Posterior cingulate gyrus (tissue), 11 donors: Measurements from ENCODE around the gene CHST15.

Experiments used
- DNase-seq, 10 donors: peaks; one replicate each; pipeline versions ENCODE4 v3.0.0 to v3.0.0-alpha.2; 2020 to 2021; ENCODE audit warnings: mixed read lengths in 3 of 10
- intact Hi-C: fragments of 100-400 bp; cut with DNase I; formaldehyde crosslinking; loops from one replicate; pipeline ENCODE4 v1.15.1; 2023

Gene CHST15

DNA sequence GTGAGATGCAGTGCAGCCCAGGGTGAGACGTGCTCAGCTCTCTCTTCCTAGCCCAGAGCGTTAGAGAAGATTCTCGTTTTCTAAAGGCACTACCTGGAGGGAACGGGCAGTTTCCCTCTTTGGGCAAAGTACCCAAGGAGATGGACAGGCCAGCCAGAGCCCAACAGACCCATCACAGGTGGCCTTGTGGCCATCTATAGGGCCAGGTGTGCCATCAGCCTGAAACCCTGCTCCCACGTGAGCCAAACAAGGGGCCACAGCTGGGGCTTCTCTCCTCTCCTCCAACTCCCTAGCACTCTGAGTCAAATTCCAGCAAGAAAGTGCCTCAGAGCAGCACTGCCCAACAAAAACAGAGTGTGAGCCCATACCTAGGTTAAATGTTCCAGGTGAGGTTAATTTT, 22.3 kb downstream of the CHST15 start:
- peak in 2 of 10 donors; percentile 19 to 21 for DNase-seq
- intact Hi-C loops, result no loop called here

DNA sequence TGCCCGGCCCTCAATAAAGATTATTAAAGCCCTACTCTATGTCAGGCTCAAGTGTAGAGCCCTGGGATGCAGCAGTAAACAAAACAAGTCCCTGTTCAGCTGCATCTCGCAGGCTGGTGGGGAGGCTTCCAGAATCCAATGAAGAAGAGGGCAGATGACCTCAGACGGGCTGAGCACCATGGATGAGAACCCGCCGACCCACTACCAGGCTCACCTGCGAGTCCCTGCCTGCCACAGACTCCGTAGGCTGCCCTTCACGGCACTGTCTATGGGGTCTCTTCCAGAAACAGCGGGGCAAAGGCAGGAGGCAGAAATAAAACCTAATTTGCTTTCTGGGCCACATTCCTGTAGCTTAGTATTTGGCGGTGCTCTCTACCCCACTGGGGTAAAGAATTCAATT, 22.7 kb downstream of the CHST15 start:
- peak in 2 of 10 donors; percentile 44 to 73 for DNase-seq
- intact Hi-C loops, result no loop called here

DNA sequence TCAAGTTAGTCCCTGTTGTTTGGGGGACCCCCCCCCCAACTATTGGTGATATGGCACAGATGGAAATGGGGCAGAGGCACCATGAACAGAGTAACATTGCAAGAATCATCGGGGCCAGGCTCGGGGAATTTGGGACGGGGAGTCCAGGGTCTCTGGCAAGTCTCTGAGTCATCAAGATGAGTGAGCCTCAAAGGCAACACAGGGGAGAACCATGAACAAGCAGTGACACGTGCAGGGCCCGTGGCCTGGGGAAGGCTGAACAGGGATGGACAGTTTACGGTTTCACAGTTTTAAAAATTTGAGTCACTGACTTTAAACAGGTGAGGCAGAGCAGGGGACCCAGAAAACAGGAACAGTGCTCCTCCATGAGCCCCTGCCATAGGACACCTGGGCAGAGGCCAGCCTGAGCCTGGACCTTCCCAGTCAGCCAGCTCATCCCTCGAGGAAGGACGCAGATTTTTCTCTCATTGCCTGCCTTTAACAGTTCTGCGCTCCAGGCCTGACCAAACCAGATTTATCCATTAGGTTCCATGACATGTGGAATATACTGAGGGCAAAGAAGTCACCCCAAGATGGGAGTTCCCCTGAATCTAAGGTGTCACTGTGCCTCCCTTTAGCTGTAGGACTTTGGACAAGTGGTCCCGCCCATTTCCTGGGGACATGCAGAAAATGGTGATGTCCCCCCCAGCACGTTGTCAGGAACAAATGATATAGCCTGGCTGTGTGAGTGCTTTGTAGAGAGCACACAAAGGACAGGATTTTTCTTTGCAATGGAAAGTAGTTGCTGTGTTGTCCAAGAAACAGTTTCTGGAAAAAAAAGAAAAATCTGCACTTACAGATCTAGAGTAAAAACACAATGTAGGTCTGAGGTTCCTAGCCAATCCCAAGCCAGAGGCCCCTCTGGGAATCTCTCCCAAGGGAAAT, 23.8 kb downstream of the CHST15 start:
- DNase-seq, result peak in 3 of 10 donors; percentile 10 to 64 (median 50)
- intact Hi-C loops, result no loop called here

DNA sequence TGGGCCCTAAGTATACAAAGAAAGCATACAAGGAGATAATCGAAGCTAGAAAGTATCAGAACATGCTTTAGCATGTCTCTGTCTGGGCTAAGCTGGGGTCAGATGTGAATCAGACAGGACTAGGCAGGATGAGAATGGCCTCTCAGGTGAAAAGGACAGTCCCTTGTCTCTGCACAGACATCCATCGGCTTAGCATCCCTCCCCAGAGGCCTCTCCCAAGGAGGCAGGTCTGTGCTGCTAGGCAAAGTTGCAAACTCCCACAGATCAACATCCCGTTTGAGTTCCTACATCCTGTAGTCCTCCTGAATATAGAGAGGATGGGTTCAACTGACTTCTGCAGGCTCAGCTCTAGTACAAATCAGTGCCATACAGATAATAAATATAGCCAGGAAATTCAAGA, 24.5 kb downstream of the CHST15 start:
- intact Hi-C loops, result no loop called here
- DNase-seq, result peak in 2 of 10 donors; percentile 2 to 25

DNA sequence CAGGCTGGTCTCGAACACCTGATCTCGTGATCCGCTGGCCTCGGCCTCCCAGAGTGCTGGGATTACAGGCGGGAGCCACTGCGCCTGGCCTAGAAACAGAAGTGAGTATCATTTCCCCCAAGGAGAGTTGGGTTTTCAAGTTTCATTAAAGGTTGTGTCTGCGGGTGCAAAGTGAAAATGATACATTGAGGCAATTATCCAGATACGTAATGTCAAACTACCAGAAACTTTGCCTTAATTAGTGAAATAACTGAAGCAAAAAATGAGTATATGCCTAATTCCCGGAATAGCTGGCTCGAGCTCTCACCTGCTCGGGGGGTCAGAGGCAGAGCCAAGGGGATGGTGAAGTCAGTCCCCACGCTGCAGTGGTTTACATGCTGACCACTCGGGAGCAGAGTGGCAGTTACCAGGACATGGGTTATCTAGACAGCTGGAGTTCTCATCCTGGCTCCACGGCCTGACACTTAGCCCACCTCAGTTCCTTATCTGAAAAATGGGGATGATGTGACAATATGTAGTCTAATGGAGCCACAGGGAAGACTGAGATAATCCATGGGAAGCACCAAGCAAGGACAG, 25.5 kb downstream of the CHST15 start:
- peak in 3 of 10 donors; percentile 26 to 61 (median 41) for DNase-seq
- intact Hi-C loops, result no loop called here

DNA sequence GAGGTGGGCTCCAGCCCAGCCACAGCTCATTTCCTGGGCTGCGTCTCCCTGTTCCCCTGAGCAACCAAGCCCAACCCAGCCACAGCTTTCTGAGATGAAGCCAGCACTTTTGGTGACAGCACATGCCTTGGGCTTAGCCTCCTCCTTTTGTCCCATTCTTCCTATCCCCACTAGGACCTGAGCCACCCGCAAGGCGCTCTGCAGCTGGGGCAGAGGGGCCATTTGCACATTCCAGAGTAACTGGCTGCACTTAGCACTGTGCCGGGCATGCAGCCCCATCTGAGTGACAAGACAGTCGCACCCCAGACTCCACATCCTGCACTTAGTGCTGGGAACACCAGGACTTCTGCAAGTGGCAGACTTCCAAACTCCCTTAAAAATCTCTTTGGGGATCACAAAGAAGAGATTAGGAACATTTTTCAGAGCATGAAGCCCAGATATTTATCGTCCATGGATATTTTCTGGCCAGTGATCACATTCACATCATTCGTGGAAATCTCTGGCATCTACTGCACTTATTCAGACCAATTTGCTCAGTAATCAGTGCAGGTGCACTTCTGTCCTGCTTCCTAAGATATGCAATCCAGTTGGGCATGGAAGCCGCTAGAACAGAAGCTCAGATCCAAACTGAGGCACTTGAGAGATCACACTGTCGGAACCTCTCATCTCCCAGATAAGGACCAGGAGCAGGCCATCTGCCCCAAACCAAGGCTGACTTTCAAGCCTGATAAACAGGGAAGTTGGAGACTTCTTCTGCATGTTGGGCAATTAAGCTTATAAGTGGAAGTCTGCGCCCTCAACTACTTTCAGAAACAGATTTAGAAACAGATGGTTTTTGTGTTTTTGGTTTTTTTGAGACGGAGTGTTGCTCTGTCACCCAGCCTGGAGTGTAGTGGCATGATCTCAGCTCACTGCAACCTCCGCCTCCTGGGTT, 26.4 kb downstream of the CHST15 start:
- peak in 3 of 10 donors; percentile 64 to 82 (median 73) for DNase-seq
- intact Hi-C loops, result no loop called here

DNA sequence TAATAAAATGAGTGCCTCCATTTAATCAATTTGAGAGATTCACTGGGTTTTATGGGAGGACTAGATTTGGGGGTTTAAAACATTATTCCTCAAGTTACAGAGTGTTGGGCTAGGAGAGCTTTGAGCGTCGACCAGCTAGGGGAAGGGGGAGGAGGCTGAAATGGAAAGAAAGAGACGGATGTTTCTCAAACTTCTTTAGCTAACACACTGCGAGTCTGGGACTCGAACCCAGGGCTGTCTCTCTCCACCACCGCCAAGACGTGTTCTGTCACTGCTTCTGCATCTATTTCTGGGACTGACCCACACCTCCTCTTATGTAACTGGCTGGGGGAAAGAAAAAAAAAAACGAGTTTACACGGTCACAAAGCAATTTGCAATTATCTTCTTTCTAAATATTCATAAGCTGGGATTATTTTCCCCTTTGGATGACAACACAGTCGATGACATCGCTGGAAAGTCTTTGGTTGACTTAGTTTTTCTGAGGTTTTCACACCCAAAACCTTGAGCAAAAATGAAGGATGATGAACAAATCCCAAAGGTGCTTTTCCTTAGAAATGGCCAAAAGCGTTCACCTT, 27.2 kb downstream of the CHST15 start:
- no peak for DNase-seq
- intact Hi-C loops, result no loop called here

DNA sequence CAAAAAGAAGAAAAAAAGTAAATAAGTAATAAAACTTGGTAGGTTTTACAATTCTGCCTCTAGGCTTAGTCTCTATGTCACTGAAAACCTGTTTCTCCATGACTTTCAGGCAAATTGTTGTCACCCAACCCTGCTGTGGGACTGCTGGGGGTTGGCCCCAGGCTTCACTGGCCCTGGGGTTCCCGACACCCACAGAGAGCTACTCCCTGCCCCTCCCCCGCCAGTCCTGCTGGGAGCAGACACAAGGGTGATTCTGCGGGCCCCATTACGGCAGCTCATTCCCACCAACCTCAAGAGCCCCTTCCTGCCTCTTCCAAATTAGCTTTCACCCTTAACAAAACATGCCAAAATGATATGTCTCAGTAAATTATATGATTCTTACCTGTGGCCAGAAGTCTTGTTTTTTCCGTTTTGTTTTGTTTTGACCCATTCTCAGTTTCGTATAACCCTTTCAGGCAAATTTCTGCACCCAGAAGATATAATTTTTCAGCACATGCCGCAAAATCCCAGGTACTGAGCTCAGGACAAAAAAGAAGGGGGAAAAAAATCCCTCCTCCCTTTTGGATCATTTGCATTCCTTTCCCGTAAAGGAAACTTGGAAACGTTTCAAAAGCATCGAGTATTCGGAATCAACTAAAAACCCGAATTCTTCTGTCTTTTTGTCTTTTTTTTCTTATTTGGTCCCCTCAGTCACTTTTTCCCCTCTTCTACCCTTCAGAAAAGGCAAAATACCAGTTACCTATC, 27.8 kb downstream of the CHST15 start:
- intact Hi-C loops, result no loop called here
- DNase-seq, result peak in 3 of 10 donors; percentile 47 to 58 (median 55)

DNA sequence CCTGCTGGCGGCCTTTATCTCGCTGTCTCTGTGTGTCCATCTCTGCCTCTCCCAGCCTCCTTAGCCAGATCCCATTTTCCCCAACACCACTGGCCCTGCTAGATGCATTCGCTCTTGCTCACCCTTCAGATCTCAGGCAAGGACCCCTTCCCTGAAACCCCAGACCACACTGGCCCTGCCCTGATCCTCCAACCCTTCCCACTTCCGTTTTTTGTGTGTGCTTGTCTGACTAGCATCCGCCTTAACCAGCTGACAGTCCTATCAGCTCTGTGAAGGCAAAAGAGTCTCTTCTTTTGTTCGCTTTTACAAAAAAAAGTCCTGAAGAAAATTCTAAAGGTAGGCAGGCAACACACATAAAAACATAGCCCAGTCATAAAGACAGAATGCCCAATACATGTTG, 28.7 kb downstream of the CHST15 start:
- intact Hi-C loops, result no loop called here
- DNase-seq, result peak in 3 of 10 donors; percentile 20 to 55 (median 21)

DNA sequence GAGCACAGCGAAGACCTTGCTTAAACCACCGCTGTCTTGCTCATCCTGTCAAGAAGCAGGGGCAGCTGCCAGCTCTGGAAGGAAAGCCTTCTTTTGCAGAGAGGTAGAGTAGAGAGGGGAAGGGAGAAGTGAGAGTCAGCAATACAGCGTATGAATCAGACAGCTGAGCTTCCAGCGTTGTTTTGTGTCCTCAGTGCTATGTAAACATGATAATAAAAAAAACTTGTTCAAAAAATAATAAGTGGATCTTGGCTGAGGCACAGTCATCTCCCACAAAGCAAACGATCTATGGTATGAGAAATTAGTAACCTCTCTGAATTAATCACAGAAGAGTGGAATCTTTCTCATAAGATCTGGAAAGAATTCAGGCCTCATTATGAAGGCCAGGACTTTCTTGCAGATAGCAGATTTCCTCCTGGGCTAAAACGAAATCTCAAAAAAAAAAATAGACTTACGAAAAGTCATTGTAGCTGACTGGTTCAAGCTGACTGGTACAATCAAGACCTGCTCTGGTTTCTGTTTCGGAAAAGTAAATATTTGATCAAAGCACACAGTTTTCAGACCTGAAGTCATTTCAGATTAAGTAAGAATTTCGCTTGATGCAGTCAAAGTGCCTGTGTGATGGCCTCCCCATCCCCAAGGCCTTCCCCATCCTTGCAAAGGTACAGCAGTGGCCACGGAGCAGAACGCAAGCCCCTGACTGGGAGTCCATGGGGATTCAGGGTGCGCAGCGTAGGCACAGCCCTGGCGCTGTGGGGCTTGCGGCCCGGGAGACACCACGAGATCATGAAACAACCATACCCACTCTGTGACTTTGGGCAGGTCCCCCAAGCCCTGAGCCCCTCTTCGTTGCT, 29.4 kb downstream of the CHST15 start:
- peak in 3 of 10 donors; percentile 63 to 84 (median 71) for DNase-seq
- intact Hi-C loops, result no loop called here

DNA sequence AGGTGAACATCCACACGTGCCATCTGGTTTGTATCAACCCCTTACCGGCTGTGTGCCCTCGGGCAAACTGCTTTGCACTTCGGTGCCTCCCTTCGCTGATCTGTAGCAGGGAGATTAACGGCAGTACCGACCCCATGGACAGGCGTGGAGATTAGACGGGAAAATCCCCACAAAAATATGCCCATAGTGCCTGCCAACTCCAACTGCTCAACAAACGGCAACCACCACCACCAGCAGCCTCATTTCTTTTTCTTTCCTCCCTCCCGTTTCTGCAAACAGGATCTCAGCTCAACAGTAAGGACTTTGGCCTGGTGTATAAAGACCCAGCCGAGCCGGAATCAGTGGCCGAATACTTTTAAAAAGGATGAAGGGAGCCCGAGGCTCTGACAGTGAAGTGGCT, 31.0 kb downstream of the CHST15 start:
- DNase-seq, result peak in 1 of 10 donors; percentile 11

DNA sequence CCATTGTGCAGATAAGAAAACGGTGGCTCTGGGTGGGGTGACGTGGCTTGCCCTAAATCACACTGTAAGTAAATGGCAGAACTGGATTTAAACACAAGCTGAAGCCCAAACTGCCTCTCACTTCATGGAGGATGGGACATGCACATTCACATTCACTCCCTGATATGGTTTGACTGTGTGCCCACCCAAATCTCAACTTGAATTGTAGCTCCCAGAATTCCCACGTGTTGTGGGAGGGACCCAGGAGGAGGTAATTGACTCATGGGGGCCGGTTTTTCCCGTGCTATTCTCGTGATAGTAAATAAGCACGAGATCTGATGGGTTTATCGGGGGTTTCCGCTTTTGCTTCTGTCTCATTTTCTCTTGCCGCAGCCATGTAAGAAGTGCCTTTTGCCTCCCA, 32.4 kb downstream of the CHST15 start:
- no peak for DNase-seq
- intact Hi-C loops, result no loop called here

More for the DNA sequence above, 31.0 kb downstream of the CHST15 start:
- intact Hi-C loops, result no loop called here

DNA sequence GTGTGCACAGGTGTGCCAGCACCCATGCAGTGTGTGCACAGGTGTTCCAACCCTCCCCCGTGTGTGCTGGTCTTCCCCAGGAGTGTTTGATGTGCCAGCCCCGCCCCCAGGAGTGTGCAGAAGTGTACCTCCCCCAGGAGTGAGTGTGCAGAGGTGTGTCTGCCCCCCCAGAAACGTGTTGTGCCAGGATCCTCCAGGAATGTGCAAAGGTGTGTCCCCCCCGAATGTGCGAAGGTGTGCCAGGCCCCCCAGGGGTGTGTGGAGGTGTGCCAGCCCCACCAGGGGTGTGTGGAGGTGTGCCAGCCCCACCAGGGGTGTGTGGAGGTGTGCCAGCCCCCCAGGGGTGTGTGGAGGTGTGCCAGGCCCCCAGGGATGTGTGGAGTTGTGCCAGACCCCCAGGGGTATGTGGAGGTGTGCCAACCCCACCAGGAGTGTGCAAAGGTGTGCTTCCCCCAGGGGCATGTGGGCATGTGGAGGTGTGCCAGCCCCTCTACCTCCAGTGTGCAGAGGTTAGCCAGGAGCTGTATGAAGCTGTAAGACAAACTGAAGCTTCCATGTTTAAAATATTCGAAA, 33.2 kb downstream of the CHST15 start:
- DNase-seq, result peak in 2 of 10 donors; percentile 40 to 54
- intact Hi-C loops, result no loop called here

DNA sequence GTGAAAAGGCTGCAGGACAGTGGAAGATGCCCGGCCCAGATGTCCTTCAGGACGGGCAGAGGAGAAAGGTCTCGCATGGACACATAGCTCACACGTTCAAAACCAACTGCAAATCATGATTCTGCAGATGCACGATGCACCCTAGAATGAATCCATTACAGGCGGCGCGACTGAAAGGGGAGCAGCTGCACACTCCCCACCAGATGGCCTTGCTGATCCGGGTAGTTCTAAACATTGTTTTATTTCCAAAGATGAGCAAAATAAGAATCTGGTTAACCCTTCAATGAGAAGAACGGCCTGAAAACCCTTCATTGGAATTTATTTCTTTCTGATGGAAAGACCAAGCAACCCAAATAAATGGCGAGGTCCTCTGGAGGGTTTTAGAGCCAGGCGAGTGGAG, 33.8 kb downstream of the CHST15 start:
- peak in 2 of 10 donors; percentile 64 to 80 for DNase-seq
- intact Hi-C loops, result no loop called here

DNA sequence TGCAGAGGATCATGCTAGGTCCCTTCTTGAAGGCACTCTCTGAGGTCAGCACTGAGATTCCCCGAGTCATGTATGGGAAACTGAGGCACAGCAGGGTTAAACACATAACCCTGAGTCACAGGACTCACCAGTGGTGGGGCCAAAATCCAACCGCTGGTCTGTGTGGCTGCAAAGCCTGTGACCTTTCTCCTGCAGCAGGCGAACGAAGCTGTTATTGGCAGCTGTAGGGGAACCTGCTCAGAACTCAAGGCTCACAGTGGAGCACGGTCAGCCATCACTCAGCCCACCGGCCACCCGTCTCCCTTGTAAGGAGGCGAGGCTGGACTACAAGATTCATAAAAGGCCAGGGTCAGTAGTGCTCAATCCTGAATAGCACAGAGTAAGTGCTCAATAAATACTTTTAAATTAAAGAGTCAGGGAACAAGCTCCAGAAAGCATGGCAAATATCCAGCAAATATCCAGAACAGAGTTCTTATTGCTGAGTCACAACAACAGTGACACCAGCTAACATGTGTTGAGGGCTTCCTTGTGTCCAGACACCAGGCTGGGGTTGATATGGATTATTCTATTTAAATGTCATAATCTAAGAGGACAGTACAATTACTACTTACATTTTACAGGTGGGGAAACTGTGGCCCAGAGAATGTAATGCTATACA, 34.9 kb downstream of the CHST15 start:
- intact Hi-C loops, result no loop called here
- DNase-seq, result peak in 3 of 10 donors; percentile 28 to 49 (median 37)

DNA sequence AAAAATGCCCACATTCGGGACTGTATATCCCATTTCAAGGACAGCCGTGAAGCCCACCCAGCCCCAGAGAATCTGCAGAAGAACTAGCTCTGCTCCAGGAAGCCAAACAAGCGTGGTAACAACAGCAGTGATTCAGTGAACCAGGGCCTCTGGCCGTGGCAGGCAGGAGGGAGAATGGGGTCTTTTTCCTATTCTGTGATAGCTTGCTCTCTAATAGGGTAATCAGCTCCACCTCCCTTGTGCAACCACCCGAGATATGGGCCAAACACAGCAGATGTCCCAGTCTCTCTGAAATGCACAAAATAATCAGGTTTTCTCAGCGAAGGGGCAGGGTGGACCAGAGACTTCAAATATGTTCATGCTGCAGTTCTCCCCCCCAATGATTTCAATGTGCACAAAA, 35.8 kb downstream of the CHST15 start:
- intact Hi-C loops, result no loop called here
- DNase-seq, result peak in 2 of 10 donors; percentile 49 to 51

DNA sequence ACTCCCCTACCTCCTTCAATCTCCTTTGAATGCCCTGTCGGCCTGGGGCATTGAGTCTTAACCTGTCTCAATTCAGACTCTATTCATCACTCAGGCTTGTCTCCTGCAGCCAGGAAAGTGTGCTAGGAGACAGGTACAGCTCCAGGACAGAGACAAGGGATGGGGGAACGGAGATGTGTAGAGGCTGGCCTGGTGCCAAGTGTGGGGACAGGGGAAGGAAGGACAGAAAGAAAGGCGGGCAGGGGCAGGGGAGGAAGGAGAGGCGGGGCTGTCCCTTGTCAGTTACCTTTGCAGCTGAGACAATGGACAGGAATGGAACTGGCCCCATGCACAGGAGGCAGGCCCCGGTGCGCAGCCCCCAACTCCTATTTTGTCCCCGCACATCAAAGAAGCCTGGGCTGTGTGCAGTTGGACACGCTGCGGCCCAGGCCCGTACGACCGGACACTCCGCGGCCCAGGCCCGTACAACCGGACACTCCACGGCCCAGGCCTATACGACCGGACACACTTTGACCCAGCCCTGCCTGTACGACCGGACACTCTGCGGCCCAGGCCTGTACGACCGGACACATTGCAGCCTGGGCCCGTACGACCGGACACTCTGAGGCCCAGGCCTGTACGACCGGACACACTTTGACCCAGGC, 36.9 kb downstream of the CHST15 start:
- DNase-seq, result peak in 3 of 10 donors; percentile 47 to 73 (median 64)
- intact Hi-C loops, result no loop called here
